Lung (tissue), 12 donors: ENCODE measurements around the gene KCTD10. TPM values are rescaled to one million over a fixed set of nuclear protein-coding genes. Genes with fewer than 3 reads are reported as not detected.
"Not testable (repeated sequence)": the region's sequence is repeated elsewhere in the genome, so short reads cannot be mapped to it uniquely, and the experiment has no call there.

Experiments
- ATAC-seq: fragments of 200-7000 bp; cut with Tn5 transposase; one replicate; pipeline ENCODE4 v1.9.1; 2020; ENCODE audit warnings: moderate number of reproducible peaks; ENCODE audit not compliant: insufficient read depth, low FRiP score
- DNase-seq, 3 donors: peaks; one replicate each; pipeline ENCODE4 v3.0.0-alpha.2; 2013 to 2017
- H3K27ac ChIP-seq, 2 donors: one replicate each; pipeline ENCODE4 v1.5.1; 2013; ENCODE audit warnings: mild to moderate bottlenecking in 2 of 2, moderate library complexity in 2 of 2, control low read depth in 1 of 2, inconsistent platforms in 1 of 2, low read depth in 1 of 2, low read length in 1 of 2
- H3K27me3 ChIP-seq, 3 donors: one replicate each; pipeline ENCODE4 v1.5.1; 2013; ENCODE audit warnings: low read length in 2 of 3; ENCODE audit not compliant: control insufficient read depth in 3 of 3, insufficient read depth in 3 of 3
- H3K36me3 ChIP-seq, 4 donors: one replicate each; pipeline ENCODE4 v1.5.1; 2013; ENCODE audit warnings: low read length in 4 of 4, mild to moderate bottlenecking in 1 of 4, moderate library complexity in 1 of 4; ENCODE audit not compliant: control insufficient read depth in 4 of 4, insufficient read depth in 4 of 4
- H3K4me1 ChIP-seq, 5 donors: one replicate each; pipeline ENCODE4 v1.5.1; 2013; ENCODE audit warnings: low read length in 5 of 5, mild to moderate bottlenecking in 2 of 5, moderate library complexity in 1 of 5; ENCODE audit not compliant: control insufficient read depth in 5 of 5, insufficient read depth in 5 of 5
- H3K4me3 ChIP-seq: one replicate; pipeline ENCODE4 v1.5.1; 2013; ENCODE audit warnings: mild to moderate bottlenecking, control low read depth, moderate library complexity
- H3K9ac ChIP-seq, 2 donors: one replicate each; pipeline ENCODE4 v1.5.1; 2013; ENCODE audit warnings: low read length in 2 of 2, control low read depth in 1 of 2; ENCODE audit not compliant: insufficient read depth in 1 of 2
- H3K9me3 ChIP-seq, 4 donors: one replicate each; pipeline ENCODE4 v1.5.1; 2013; ENCODE audit warnings: low read length in 3 of 4, mild to moderate bottlenecking in 1 of 4, moderate library complexity in 1 of 4; ENCODE audit not compliant: control insufficient read depth in 4 of 4, insufficient read depth in 3 of 4
- WGBS, 2 donors: extraction: QIAGEN DNeasy Blood & Tissue Kit; methylation state at CpG; one replicate each; pipeline ENCODE4 v1.1.7; 2013; 5-methylcytosine and 5-hydroxymethylcytosine counted together
- polyA plus RNA-seq, 2 donors: library from polyadenylated mRNA; stranded (reverse); fragments of 200-250 nt; gene quantifications; one replicate each; pipeline ENCODE4 v1.2.1, GENCODE V29; 2013
- total RNA-seq, 2 donors: library from RNA; depleted of rRNA in 1 of 2; stranded (reverse); fragments of >200 nt in 1 of 2; gene quantifications; one replicate each; pipeline ENCODE4 v1.2.1, GENCODE V29; 2014 to 2021
- TF ChIP-seq, protein P1 (sequence below): IDR thresholded peaks from 2 replicates; pipeline ENCODE4 v1.5.1; 2012; ENCODE audit warnings: mild to moderate bottlenecking; ENCODE audit errors: control extremely low read depth, extremely low read depth
- donor health status: control.
- donor health status: control.
- donor health status: Bipolar disorder and iron deficiency.
- donor health status: healthy.
- donor health status: DM: yes; HTN: yes; CAD: no.

Gene KCTD10
- total and polyA plus RNA-seq, 4 donors = 21.7 to 72.6 (median 53.7) TPM

GRCh38 chr12:109443794-109444193, 33.3 kb downstream of the KCTD10 start:
- H3K9ac ChIP-seq = no peak overlapping the region
- no peaks in the 10 kb centered on the region for H3K9me3 ChIP-seq
- no peak overlapping the region for H3K4me3 ChIP-seq
- H3K36me3 ChIP-seq = peaks cover 0 to 15% (median 8%) of the 10 kb centered on the region in 4 donors
- TF ChIP-seq, protein P1, sequence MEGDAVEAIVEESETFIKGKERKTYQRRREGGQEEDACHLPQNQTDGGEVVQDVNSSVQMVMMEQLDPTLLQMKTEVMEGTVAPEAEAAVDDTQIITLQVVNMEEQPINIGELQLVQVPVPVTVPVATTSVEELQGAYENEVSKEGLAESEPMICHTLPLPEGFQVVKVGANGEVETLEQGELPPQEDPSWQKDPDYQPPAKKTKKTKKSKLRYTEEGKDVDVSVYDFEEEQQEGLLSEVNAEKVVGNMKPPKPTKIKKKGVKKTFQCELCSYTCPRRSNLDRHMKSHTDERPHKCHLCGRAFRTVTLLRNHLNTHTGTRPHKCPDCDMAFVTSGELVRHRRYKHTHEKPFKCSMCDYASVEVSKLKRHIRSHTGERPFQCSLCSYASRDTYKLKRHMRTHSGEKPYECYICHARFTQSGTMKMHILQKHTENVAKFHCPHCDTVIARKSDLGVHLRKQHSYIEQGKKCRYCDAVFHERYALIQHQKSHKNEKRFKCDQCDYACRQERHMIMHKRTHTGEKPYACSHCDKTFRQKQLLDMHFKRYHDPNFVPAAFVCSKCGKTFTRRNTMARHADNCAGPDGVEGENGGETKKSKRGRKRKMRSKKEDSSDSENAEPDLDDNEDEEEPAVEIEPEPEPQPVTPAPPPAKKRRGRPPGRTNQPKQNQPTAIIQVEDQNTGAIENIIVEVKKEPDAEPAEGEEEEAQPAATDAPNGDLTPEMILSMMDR = no peak
- 65 to 75% methylated on average over 5 of the region's 5 CpGs for WGBS, 2 donors
- H3K27ac ChIP-seq = no peak overlapping the region
- peaks cover 0 to 2% (median 0%) of the 10 kb centered on the region in 5 donors for H3K4me1 ChIP-seq
- DNase-seq = peak in 1 of 3 donors; percentile 61
- no peaks in the 10 kb centered on the region for H3K27me3 ChIP-seq
- peak; percentile 73 for ATAC-seq

GRCh38 chr12:109440851-109441490, 36.1 kb downstream of the KCTD10 start:
- H3K4me1 ChIP-seq = peaks cover 0 to 2% (median under 1%) of the 10 kb centered on the region in 5 donors
- 60 to 80% methylated on average over 9 of the region's 9 CpGs for WGBS, 2 donors
- ATAC-seq (no peak), DNase-seq (peak in 2 of 3 donors; percentile 37 to 38)
- H3K9me3 ChIP-seq = no peaks in the 10 kb centered on the region
- no peak overlapping the region for H3K4me3 ChIP-seq
- no peak overlapping the region for H3K27ac ChIP-seq
- no peak overlapping the region for H3K9ac ChIP-seq
- H3K36me3 ChIP-seq = peaks cover 0 to 2% (median 0%) of the 10 kb centered on the region in 4 donors
- TF ChIP-seq, protein P1 = no peak
- H3K27me3 ChIP-seq = no peaks in the 10 kb centered on the region

GRCh38 chr12:109439951-109440350, 37.1 kb downstream of the KCTD10 start:
- H3K36me3 ChIP-seq, H3K4me1 ChIP-seq, H3K27me3 ChIP-seq, ATAC-seq, H3K27ac ChIP-seq, H3K9ac ChIP-seq, H3K4me3 ChIP-seq, H3K9me3 ChIP-seq, DNase-seq: not testable (repeated sequence)
- 95 to 97% methylated on average over 13 of the region's 13 CpGs for WGBS, 2 donors

DNA sequence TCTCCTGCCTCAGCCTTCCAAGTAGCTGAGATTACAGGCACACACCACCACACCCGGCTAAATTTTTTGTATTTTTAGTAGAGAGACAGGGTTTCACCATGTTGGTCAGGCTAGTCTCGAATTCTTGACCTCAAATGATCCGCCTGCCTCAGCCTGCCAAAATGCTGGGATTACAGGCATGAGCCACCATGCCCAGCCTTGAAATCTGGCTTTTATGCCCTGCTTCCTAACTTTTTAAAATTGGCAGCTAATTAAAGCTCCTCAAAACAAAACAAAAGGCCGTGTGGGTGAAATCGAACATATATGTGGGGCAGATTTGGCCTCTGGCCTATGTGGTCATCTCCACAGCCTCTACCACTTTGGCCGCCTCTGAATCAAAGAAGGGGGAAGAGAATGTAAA, 37.9 kb downstream of the KCTD10 start:
- Histone ChIP-seq H3K9me3 (no peaks in the 10 kb centered on the region), H3K36me3 (peaks cover 0 to 2% (median 0%) of the 10 kb centered on the region in 4 donors), H3K27ac (no peak overlapping the region), H3K4me3 (no peak overlapping the region), H3K4me1 (peaks cover 0 to 7% (median 2%) of the 10 kb centered on the region in 5 donors), H3K27me3 (no peaks in the 10 kb centered on the region), H3K9ac (no peak overlapping the region)
- ATAC-seq (no peak), DNase-seq (no peak)
- TF ChIP-seq, protein P1 = no peak
- WGBS, 2 donors = 89 to 90% methylated on average over 6 of the region's 6 CpGs
